Breast epithelium (tissue), 3 donors: ENCODE results near the gene PPM1H.

Source experiments
- CTCF ChIP-seq, 3 donors: fragments of 450-650 bp; IDR thresholded peaks; one replicate each; pipeline ENCODE4 v1.5.1; 2016 to 2017; ENCODE audit warnings: antibody characterized with exemption in 3 of 3, mild to moderate bottlenecking in 3 of 3, moderate library complexity in 3 of 3
- POLR2A ChIP-seq: fragments of 450-650 bp; IDR thresholded peaks from one replicate; pipeline ENCODE4 v1.6.1; 2016; ENCODE audit warnings: antibody characterized with exemption, mild to moderate bottlenecking, moderate library complexity
- POLR2AphosphoS5 ChIP-seq, 3 donors: sonication (generic); formaldehyde crosslinking; IDR thresholded peaks; one replicate each; pipeline ENCODE4 v1.6.1; 2017; ENCODE audit warnings: antibody characterized with exemption in 3 of 3

DNA sequence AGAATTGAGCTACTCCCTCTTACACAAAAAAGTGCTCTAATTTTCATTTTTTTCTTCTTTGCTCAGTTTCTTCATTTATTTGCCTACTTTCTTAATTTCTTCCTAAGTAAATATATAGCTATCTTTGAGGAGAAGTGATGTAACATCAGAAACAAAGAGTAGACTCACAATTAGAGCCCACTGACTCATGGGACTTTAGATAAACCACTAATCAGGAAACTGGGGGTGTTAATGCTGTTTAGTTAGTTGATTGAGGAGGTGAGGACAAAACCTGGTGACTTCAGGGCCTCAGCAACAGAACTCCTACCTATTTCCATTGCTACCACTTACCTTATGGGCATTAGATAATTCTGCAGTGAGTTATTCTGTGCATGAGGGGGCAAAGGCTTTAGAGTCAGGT lies 316.6 kb downstream of the PPM1H start:
- TF ChIP-seq CTCF (IDR thresholded peaks at IDR 0.05): no peak
- no peak for TF ChIP-seq POLR2A
- no peak for TF ChIP-seq POLR2AphosphoS5 (IDR thresholded peaks at IDR 0.05)
